Measurements from ENCODE around the gene NIPA2.

- TF ChIP-seq YY1 (IDR thresholded peaks at IDR 0.05; ENCODE audit: insufficient read depth, insufficient read length) (no peak), ZNF274 (IDR thresholded peaks at IDR 0.05; ENCODE audit: low read depth, low read length) (no peak)
Measured at GRCh38 chr15:22878103-22878502, 39.6 kb downstream of the NIPA2 start.

Measured in NT2/D1 (cell line).